B cell (primary cell): Measurements from ENCODE around the gene NNT. TPM values are rescaled to one million over a fixed set of nuclear protein-coding genes. Genes with fewer than 3 reads are reported as not detected.

Experiments
- ATAC-seq: fragments of 200-7000 bp; cut with Tn5 transposase; one replicate; pipeline ENCODE4 v1.10.0; 2021; ENCODE audit warnings: low read depth, mild to moderate bottlenecking, moderate number of reproducible peaks, moderate library complexity
- CTCF ChIA-PET: fragments of 350-600 bp; sonication (Branson Sonifier 250); formaldehyde crosslinking; loops from one replicate; lab custom pipeline; 2021; ENCODE audit warnings: antibody characterized with exemption, inconsistent platforms; lab: Charles Lee
- POLR2A ChIA-PET: fragments of 350-600 bp; sonication (Branson Sonifier 250); formaldehyde crosslinking; loops from one replicate; lab custom pipeline; 2021; ENCODE audit warnings: antibody characterized with exemption; lab: Charles Lee
- DNase-seq: peaks from one replicate; pipeline ENCODE4 v3.0.0; 2013
- H2AFZ ChIP-seq: 2 replicates; pipeline ENCODE4 v1.6.1; 2012; ENCODE audit warnings: mild to moderate bottlenecking, low read depth, low read length; ENCODE audit not compliant: insufficient read depth, poor library complexity, severe bottlenecking
- H3K27ac ChIP-seq, 2 donors: 1 replicate in 1 of 2; 2 replicates in 1 of 2; pipeline ENCODE4 v1.5.1; 2012 to 2013; ENCODE audit warnings: low read length in 2 of 2, mild to moderate bottlenecking in 2 of 2, moderate library complexity in 1 of 2
- H3K27me3 ChIP-seq, 4 experiments: fragments of 200-600 bp in 1 of 4; sonication (generic) in 1 of 4; replicated peaks in 1 of 4; 1 replicate in 2 of 4; 2 replicates in 2 of 4; pipeline versions ENCODE4 v1.6.1 to v1.7.0; 2013 to 2016; ENCODE audit warnings: low read length in 3 of 4, mild to moderate bottlenecking in 2 of 4, mixed read lengths in 1 of 4, moderate library complexity in 1 of 4; ENCODE audit not compliant: insufficient read depth in 4 of 4, control insufficient read depth in 3 of 4; ENCODE audit errors: control extremely low read depth in 1 of 4
- H3K36me3 ChIP-seq, 2 experiments: replicated peaks in 1 of 2; 1 replicate in 1 of 2; 2 replicates in 1 of 2; pipeline versions ENCODE4 v1.6.1 to v1.7.1; 2013; ENCODE audit warnings: low read length in 1 of 2; ENCODE audit not compliant: insufficient read depth in 2 of 2, control insufficient read depth in 1 of 2; ENCODE audit errors: control extremely low read depth in 1 of 2, extremely low read depth in 1 of 2
- H3K4me1 ChIP-seq, 2 donors: fragments of 200-600 bp in 1 of 2; sonication (generic) in 1 of 2; 1 replicate in 1 of 2; 2 replicates in 1 of 2; pipeline versions ENCODE4 v1.5.1 to v1.6.1; 2013 to 2017; ENCODE audit warnings: low read length in 2 of 2; ENCODE audit not compliant: control insufficient read depth in 2 of 2, insufficient read depth in 2 of 2
- H3K4me2 ChIP-seq: replicated peaks from 2 replicates; pipeline ENCODE3; 2012; ENCODE audit warnings: mild to moderate bottlenecking, low read depth, low read length; ENCODE audit not compliant: poor library complexity, severe bottlenecking
- H3K4me3 ChIP-seq, 5 experiments: fragments of 200-600 bp in 1 of 5; sonication (generic) in 1 of 5; 1 replicate in 3 of 5; 2 replicates in 2 of 5; pipeline versions ENCODE4 v1.5.1 to v1.7.0; 2011 to 2016; ENCODE audit warnings: low read length in 4 of 5, mild to moderate bottlenecking in 4 of 5, low read depth in 2 of 5, control low read depth in 1 of 5, moderate library complexity in 1 of 5; ENCODE audit not compliant: insufficient read depth in 1 of 5; ENCODE audit errors: control extremely low read depth in 1 of 5, extremely low read depth in 1 of 5
- H3K79me2 ChIP-seq: fragments of 200-600 bp; sonication (generic); one replicate; pipeline ENCODE4 v1.6.0; 2016; ENCODE audit warnings: low read length; ENCODE audit not compliant: control insufficient read depth, insufficient read depth
- H3K9ac ChIP-seq: fragments of 200-600 bp; sonication (generic); 2 replicates; pipeline ENCODE4 v1.6.1; 2017; ENCODE audit warnings: mild to moderate bottlenecking, low read length, moderate library complexity
- H3K9me3 ChIP-seq, 3 donors: one replicate each; pipeline versions ENCODE4 v1.6.1 to v1.7.1; 2013; ENCODE audit warnings: low read length in 2 of 3; ENCODE audit not compliant: control insufficient read depth in 2 of 3, insufficient read depth in 1 of 3; ENCODE audit errors: control extremely low read depth in 1 of 3
- H4K20me1 ChIP-seq: 2 replicates; pipeline ENCODE4 v1.6.0; 2012; ENCODE audit warnings: mild to moderate bottlenecking, low read length; ENCODE audit not compliant: insufficient read depth, control insufficient read depth, poor library complexity, severe bottlenecking
- H3K27ac Mint-ChIP-seq: one replicate; pipeline ENCODE4 v1.8.0; 2021; ENCODE audit warnings: mixed read lengths
- H3K27me3 Mint-ChIP-seq: one replicate; pipeline ENCODE4 v1.8.0; 2021; ENCODE audit warnings: mixed read lengths
- H3K4me1 Mint-ChIP-seq: one replicate; pipeline ENCODE4 v1.8.0; 2021; ENCODE audit warnings: mixed read lengths
- H3K4me3 Mint-ChIP-seq: one replicate; pipeline ENCODE4 v1.8.0; 2021; ENCODE audit warnings: mixed read lengths
- H3K9me3 Mint-ChIP-seq: one replicate; pipeline ENCODE4 v1.8.0; 2022; ENCODE audit warnings: mixed read lengths; ENCODE audit not compliant: insufficient read depth
- EZH2 ChIP-seq: IDR thresholded peaks from 2 replicates; pipeline ENCODE4 v1.6.1; 2012; ENCODE audit warnings: borderline replicate concordance, low read depth, mild to moderate bottlenecking, moderate library complexity, low read length; ENCODE audit not compliant: insufficient read depth, poor library complexity, severe bottlenecking
- WGBS: methylation state at CpG from one replicate; pipeline ENCODE4 v1.1.5; 2013; ENCODE audit warnings: missing lambda C conversion rate; ENCODE audit not compliant: insufficient coverage; 5-methylcytosine and 5-hydroxymethylcytosine counted together
- intact Hi-C: fragments of 100-400 bp; cut with micrococcal nuclease; formaldehyde crosslinking; loops from one replicate; pipeline ENCODE4 v1.10.0; 2022
- polyA plus RNA-seq: library from polyadenylated mRNA; depleted of rRNA; stranded (reverse); fragments of >200 nt; gene quantifications from 2 replicates; pipeline ENCODE4 v1.2.3, GENCODE V29; 2012
- total RNA-seq, 2 donors: library from RNA; stranded (reverse); fragments of 120-200 nt in 1 of 2; gene quantifications; 1 replicate in 1 of 2; 2 replicates in 1 of 2; pipeline versions ENCODE4 v1.2.3 to v1.2.4, GENCODE V29; 2013 to 2022
- TF ChIP-seq, protein P1 (sequence below): fragments of 200-600 bp; IDR thresholded peaks from one replicate; pipeline ENCODE4 v1.8.0; 2022; ENCODE audit warnings: antibody characterized with exemption, mild to moderate bottlenecking

NNT gene
- total and polyA plus RNA-seq, 2 donors (not counting 1 experiment from before 2014, with no cell fraction given) = 17.8 to 61.1 TPM

DNA sequence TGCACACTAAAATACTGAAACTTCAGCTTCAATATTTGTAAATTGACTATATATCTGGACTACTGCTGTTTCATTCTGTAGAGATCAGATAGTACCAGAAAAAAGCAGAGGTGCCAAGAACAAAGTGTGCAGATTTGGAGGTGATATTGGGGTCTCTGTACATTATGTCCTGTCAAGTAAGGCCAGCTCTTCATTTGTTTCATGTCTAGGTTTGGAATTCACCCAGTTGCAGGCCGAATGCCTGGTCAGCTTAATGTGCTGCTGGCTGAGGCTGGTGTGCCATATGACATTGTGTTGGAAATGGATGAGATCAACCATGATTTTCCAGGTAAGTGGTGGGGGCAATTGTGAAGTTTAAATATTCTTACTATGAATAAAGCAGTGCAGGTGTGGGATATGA lies 96.9 kb downstream of the NNT start:
- CTCF ChIA-PET = no interaction called here
- no peaks in the 10 kb centered on the region for H3K27me3 ChIP-seq
- H3K4me1 ChIP-seq = no peaks in the 10 kb centered on the region
- peaks cover 4% of the 10 kb centered on the region for H3K79me2 ChIP-seq
- peaks cover 14 to 44% of the 10 kb centered on the region in 2 experiments for H3K36me3 ChIP-seq
- ATAC-seq (no peak), DNase-seq (no peak)
- Mint-ChIP-seq H3K4me3 (no peak overlapping the region), H3K27ac (no peak overlapping the region), H3K9me3 (peaks cover 11% of the 10 kb centered on the region), H3K27me3 (no peaks in the 10 kb centered on the region), H3K4me1 (no peaks in the 10 kb centered on the region)
- WGBS = 88% methylated on average over 1 of the region's 1 CpG
- POLR2A ChIA-PET = no interaction called here
- intact Hi-C loops = no loop called here
- no peak overlapping the region for H3K9ac ChIP-seq
- no peak overlapping the region for H3K4me2 ChIP-seq
- no peak overlapping the region for H2AFZ ChIP-seq
- H3K4me3 ChIP-seq = no peak overlapping the region
- H4K20me1 ChIP-seq = no peaks in the 10 kb centered on the region
- no peak overlapping the region for H3K27ac ChIP-seq
- TF ChIP-seq EZH2 = no peak
- TF ChIP-seq, protein P1, sequence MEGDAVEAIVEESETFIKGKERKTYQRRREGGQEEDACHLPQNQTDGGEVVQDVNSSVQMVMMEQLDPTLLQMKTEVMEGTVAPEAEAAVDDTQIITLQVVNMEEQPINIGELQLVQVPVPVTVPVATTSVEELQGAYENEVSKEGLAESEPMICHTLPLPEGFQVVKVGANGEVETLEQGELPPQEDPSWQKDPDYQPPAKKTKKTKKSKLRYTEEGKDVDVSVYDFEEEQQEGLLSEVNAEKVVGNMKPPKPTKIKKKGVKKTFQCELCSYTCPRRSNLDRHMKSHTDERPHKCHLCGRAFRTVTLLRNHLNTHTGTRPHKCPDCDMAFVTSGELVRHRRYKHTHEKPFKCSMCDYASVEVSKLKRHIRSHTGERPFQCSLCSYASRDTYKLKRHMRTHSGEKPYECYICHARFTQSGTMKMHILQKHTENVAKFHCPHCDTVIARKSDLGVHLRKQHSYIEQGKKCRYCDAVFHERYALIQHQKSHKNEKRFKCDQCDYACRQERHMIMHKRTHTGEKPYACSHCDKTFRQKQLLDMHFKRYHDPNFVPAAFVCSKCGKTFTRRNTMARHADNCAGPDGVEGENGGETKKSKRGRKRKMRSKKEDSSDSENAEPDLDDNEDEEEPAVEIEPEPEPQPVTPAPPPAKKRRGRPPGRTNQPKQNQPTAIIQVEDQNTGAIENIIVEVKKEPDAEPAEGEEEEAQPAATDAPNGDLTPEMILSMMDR = no peak
- peaks cover 2 to 15% (median 8%) of the 10 kb centered on the region in 3 donors for H3K9me3 ChIP-seq

DNA sequence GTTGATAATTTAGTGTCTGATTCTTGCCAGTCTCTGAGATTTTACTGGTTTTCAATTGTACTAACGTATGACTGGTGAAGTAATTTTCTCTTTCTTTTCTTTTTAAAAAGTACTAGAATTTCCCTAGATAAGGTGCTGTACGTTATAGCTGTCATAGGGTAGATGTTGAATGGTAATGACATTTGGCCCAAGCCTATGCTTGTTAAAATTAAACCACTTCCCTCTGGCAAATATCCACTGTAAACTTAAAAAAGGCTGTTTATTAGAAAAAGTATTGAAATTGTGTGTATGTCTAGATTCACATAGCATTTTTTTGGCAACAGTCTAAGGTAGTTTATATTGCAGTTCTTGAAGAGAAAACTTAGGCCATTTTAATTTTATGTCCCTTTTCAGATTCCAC lies 97.6 kb downstream of the NNT start:
- no peak overlapping the region for H3K4me2 ChIP-seq
- ATAC-seq = no peak
- no peak overlapping the region for H3K4me3 ChIP-seq
- ChIA-PET CTCF (no interaction called here), POLR2A (no interaction called here)
- no peaks in the 10 kb centered on the region for H3K4me1 ChIP-seq
- peaks cover 0 to 8% (median 8%) of the 10 kb centered on the region in 3 donors for H3K9me3 ChIP-seq
- intact Hi-C loops = no loop called here
- no peak overlapping the region for H3K27ac ChIP-seq
- Mint-ChIP-seq H3K4me3 (no peak overlapping the region), H3K27me3 (no peaks in the 10 kb centered on the region), H3K9me3 (peaks cover 6% of the 10 kb centered on the region), H3K27ac (no peak overlapping the region), H3K4me1 (no peaks in the 10 kb centered on the region)
- peaks cover 14 to 45% of the 10 kb centered on the region in 2 experiments for H3K36me3 ChIP-seq
- H2AFZ ChIP-seq = no peak overlapping the region
- no peak for TF ChIP-seq EZH2
- TF ChIP-seq, protein P1 = no peak
- no peaks in the 10 kb centered on the region for H4K20me1 ChIP-seq
- no CpG with 5 or more reads among the region's 2 CpGs for WGBS
- H3K79me2 ChIP-seq = peaks cover 1% of the 10 kb centered on the region
- no peak for DNase-seq
- no peaks in the 10 kb centered on the region for H3K27me3 ChIP-seq
- no peak overlapping the region for H3K9ac ChIP-seq
